Mesendoderm (in vitro differentiated cells): ENCODE results near the gene TRIB2.

Experiments
- DNase-seq: peaks from one replicate; pipeline ENCODE4 v3.0.0; 2013
- H2AK5ac ChIP-seq: 2 replicates; pipeline ENCODE4 v1.6.1; 2013; ENCODE audit warnings: low read length, inconsistent platforms
- H2BK120ac ChIP-seq: 2 replicates; pipeline ENCODE4 v1.6.1; 2013; ENCODE audit warnings: low read depth, mild to moderate bottlenecking, low read length, moderate library complexity, mixed read lengths
- H2BK15ac ChIP-seq: replicated peaks from 2 replicates; pipeline ENCODE4 v1.6.1; 2013; ENCODE audit warnings: low read depth, mild to moderate bottlenecking, moderate library complexity
- H2BK5ac ChIP-seq: 2 replicates; pipeline ENCODE4 v1.6.1; 2013; ENCODE audit warnings: low read length, inconsistent platforms
- H3K18ac ChIP-seq: 2 replicates; pipeline ENCODE4 v1.6.1; 2013; ENCODE audit warnings: mild to moderate bottlenecking, low read length, mixed read lengths
- H3K23ac ChIP-seq: one replicate; pipeline ENCODE4 v1.6.1; 2013; ENCODE audit warnings: low read length
- H3K27ac ChIP-seq: 2 replicates; pipeline ENCODE4 v1.5.1; 2013; ENCODE audit warnings: low read depth, mild to moderate bottlenecking, inconsistent platforms, low read length, moderate library complexity
- H3K27me3 ChIP-seq: 2 replicates; pipeline ENCODE4 v1.6.1; 2013; ENCODE audit warnings: low read length, control low read depth, mild to moderate bottlenecking, inconsistent platforms; ENCODE audit not compliant: insufficient read depth, poor library complexity
- H3K36me3 ChIP-seq: 2 replicates; pipeline ENCODE4 v1.6.1; 2013; ENCODE audit warnings: low read length, inconsistent platforms; ENCODE audit not compliant: control insufficient read depth, insufficient read depth
- H3K4ac ChIP-seq: one replicate; pipeline ENCODE4 v1.6.1; 2013; ENCODE audit warnings: low read depth, mild to moderate bottlenecking, low read length, moderate library complexity
- H3K4me1 ChIP-seq: 2 replicates; pipeline ENCODE4 v1.6.1; 2013; ENCODE audit warnings: low read depth, low read length, inconsistent platforms; ENCODE audit not compliant: control insufficient read depth
- H3K4me2 ChIP-seq: 2 replicates; pipeline ENCODE4 v1.6.1; 2013; ENCODE audit warnings: low read length
- H3K4me3 ChIP-seq: 2 replicates; pipeline ENCODE4 v1.5.1; 2013; ENCODE audit warnings: mild to moderate bottlenecking, low read length
- H3K56ac ChIP-seq: one replicate; pipeline ENCODE4 v1.6.1; 2013; ENCODE audit warnings: low read length
- H3K79me1 ChIP-seq: 2 replicates; pipeline ENCODE4 v1.6.1; 2013; ENCODE audit warnings: low read length, inconsistent platforms
- H3K79me2 ChIP-seq: 2 replicates; pipeline ENCODE4 v1.6.1; 2013; ENCODE audit warnings: mild to moderate bottlenecking, low read length; ENCODE audit not compliant: control insufficient read depth, insufficient read depth
- H3K9ac ChIP-seq: 2 replicates; pipeline ENCODE4 v1.6.1; 2013; ENCODE audit warnings: low read length, inconsistent platforms
- H4K5ac ChIP-seq: one replicate; pipeline ENCODE4 v1.6.1; 2013; ENCODE audit warnings: low read length
- H4K8ac ChIP-seq: one replicate; pipeline ENCODE4 v1.6.1; 2013; ENCODE audit warnings: low read depth, mild to moderate bottlenecking, control low read depth, low read length, moderate library complexity
- WGBS: extraction: QIAGEN DNeasy Blood & Tissue Kit; methylation state at CpG from one replicate; pipeline ENCODE4 v1.1.7; 2013; ENCODE audit warnings: low lambda C conversion rate, missing lambda C conversion rate; ENCODE audit not compliant: insufficient coverage; ENCODE audit errors: extremely low coverage; 5-methylcytosine and 5-hydroxymethylcytosine counted together

The TRIB2 gene

DNA sequence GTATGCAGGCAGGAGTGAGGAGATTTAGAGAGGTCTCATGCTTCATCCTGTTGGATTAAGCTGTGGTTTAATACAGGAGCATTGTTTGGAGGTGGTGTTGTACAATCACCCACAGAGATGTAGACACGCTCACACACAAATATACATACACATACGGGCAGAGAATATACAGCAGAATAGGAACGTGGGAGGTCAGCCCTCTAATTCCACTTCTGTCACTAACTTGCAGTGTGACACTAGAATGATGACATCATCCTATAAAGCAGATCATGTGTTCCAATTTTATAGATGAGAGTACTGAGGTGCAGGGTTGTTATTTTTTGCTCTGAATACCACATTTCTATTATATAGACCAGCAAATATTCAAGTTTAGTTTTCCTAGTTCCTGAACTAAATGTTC is 54.4 kb downstream of the TRIB2 start:
- Histone ChIP-seq H3K56ac (no peak overlapping the region), H3K27me3 (no peaks in the 10 kb centered on the region)
- no CpG with 5 or more reads among the region's 3 CpGs for WGBS

DNA sequence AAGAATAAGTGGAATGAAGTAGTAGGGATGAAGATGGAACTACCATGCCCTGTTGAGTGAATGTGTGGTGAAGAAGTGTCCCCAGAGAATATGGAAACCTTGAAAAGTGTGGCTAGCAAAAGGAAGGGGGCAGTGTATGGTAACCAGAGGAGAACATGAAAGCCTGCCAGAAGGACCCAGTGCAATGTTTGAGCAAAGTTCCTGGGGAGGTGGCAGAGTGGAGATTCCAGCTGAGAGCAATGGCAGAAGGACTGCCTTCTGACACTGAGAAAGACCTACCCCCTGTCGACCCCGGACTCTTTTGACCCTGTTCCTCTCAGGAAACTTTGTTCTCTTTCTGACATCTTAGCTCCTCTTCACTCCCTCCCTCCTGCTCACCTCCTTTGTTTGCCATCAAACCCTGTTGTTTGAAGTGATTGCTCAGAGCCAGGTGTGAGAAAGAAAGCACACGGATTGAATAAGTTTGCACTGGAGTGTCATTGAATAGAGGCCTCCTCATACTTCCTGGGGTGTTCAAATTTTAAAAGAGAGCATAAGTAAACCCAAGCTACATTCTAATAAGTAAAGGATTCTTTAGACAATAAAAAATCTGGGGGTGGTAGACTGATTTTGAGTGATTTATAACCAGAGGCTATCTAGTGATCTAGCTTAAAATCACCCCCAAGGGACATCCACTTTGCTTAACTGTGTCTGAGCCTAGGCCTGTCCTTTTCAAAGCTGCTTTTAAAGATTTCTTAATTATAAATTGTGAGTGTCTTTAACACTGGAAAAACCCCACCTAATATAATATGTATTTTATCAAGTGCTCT is 57.1 kb downstream of the TRIB2 start:
- no peak overlapping the region for H3K18ac ChIP-seq
- H3K36me3 ChIP-seq: no peaks in the 10 kb centered on the region
- H3K4me2 ChIP-seq: no peak overlapping the region
- peaks cover 2% of the 10 kb centered on the region for H3K4me1 ChIP-seq
- no peak overlapping the region for H2BK15ac ChIP-seq
- no peak overlapping the region for H4K8ac ChIP-seq
- no peak overlapping the region for H4K5ac ChIP-seq
- DNase-seq: peak; percentile 13
- H3K4me3 ChIP-seq: no peak overlapping the region
- H2BK120ac ChIP-seq: no peak overlapping the region
- H3K79me1 ChIP-seq: no peaks in the 10 kb centered on the region
- H3K23ac ChIP-seq: no peak overlapping the region
- H3K9ac ChIP-seq: no peak overlapping the region
- no peak overlapping the region for H3K27ac ChIP-seq
- H3K27me3 ChIP-seq: no peaks in the 10 kb centered on the region
- no CpG with 5 or more reads among the region's 3 CpGs for WGBS
- H3K79me2 ChIP-seq: no peaks in the 10 kb centered on the region
- no peak overlapping the region for H2AK5ac ChIP-seq
- H3K4ac ChIP-seq: no peak overlapping the region
- no peak overlapping the region for H2BK5ac ChIP-seq
- H3K56ac ChIP-seq: no peak overlapping the region

More for the DNA sequence above, 54.4 kb downstream of the TRIB2 start:
- Histone ChIP-seq H2BK5ac (no peak overlapping the region), H3K9ac (no peak overlapping the region), H2BK15ac (no peak overlapping the region), H3K4me1 (peaks cover 2% of the 10 kb centered on the region), H3K36me3 (no peaks in the 10 kb centered on the region), H3K18ac (no peak overlapping the region), H3K4ac (no peak overlapping the region), H3K27ac (no peak overlapping the region), H4K5ac (no peak overlapping the region), H3K23ac (no peak overlapping the region), H4K8ac (no peak overlapping the region), H2AK5ac (no peak overlapping the region), H2BK120ac (no peak overlapping the region), H3K79me1 (no peaks in the 10 kb centered on the region), H3K79me2 (no peaks in the 10 kb centered on the region), H3K4me3 (no peak overlapping the region), H3K4me2 (no peak overlapping the region)
- no peak for DNase-seq

GRCh38 chr2:12774395-12774727 is 57.6 kb downstream of the TRIB2 start:
- H3K4ac ChIP-seq: no peak overlapping the region
- H4K5ac ChIP-seq: no peak overlapping the region
- H3K79me1 ChIP-seq: no peaks in the 10 kb centered on the region
- H3K23ac ChIP-seq: no peak overlapping the region
- H3K56ac ChIP-seq: no peak overlapping the region
- DNase-seq: no peak
- no peaks in the 10 kb centered on the region for H3K79me2 ChIP-seq
- H3K4me3 ChIP-seq: no peak overlapping the region
- H3K9ac ChIP-seq: no peak overlapping the region
- H2BK15ac ChIP-seq: no peak overlapping the region
- no peak overlapping the region for H4K8ac ChIP-seq
- H3K27me3 ChIP-seq: no peaks in the 10 kb centered on the region
- no CpG with 5 or more reads among the region's 1 CpG for WGBS
- H3K4me1 ChIP-seq: peaks cover 2% of the 10 kb centered on the region
- no peak overlapping the region for H3K18ac ChIP-seq
- no peak overlapping the region for H3K4me2 ChIP-seq
- H3K27ac ChIP-seq: no peak overlapping the region
- no peak overlapping the region for H2BK120ac ChIP-seq
- no peaks in the 10 kb centered on the region for H3K36me3 ChIP-seq
- H2BK5ac ChIP-seq: no peak overlapping the region
- H2AK5ac ChIP-seq: no peak overlapping the region

DNA sequence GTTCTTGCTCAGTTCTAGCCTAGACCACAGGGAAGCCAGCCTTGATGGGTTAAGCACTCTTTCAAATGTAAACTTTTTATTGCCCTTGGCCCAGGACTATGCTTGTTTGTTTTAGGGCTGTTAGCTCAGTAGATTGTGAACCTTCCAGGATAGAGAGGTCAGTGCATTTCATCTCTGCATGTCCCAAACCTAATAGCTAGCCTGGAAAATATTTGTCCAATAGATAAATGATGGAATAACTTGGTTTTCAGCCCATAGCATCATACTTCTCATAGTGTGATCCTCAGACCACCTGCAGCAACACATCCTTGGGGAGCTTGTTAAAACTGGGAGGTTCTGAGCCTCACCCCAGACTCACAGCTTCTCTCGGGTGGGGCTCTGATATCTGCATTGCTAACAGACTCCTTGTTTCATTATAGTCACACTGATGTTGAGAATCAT is 59.8 kb downstream of the TRIB2 start:
- Histone ChIP-seq H3K56ac (no peak overlapping the region), H3K36me3 (no peaks in the 10 kb centered on the region), H3K9ac (no peak overlapping the region), H3K23ac (no peak overlapping the region), H3K4me3 (no peak overlapping the region), H2BK120ac (no peak overlapping the region), H2BK15ac (no peak overlapping the region), H3K79me2 (no peaks in the 10 kb centered on the region), H3K4ac (no peak overlapping the region), H2AK5ac (no peak overlapping the region), H3K27ac (no peak overlapping the region), H4K5ac (no peak overlapping the region), H3K4me2 (no peak overlapping the region), H3K79me1 (no peaks in the 10 kb centered on the region), H4K8ac (no peak overlapping the region), H2BK5ac (no peak overlapping the region), H3K4me1 (peaks cover 2% of the 10 kb centered on the region), H3K18ac (no peak overlapping the region), H3K27me3 (no peaks in the 10 kb centered on the region)
- no peak for DNase-seq
- no CpG with 5 or more reads among the region's 1 CpG for WGBS

DNA sequence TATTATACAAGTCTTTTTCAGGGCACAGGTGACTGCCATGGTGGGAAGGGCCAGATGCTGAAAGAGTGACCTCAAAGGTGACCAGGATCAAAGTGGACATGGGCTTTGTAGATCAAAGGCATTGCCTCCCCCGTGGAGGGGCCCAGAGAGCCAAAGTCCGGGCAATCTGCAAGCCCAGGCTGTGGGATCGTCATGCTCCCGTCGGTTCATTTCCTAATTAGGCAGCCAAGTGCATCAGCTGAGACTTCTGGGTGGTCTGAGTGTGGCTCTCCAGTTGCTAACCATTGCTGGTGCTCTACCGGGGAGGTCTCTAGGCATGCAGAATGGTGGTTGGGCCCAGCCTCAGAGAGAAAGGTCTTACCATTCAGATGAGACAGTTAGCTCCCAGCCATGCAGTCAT is 61.6 kb downstream of the TRIB2 start:
- H3K56ac ChIP-seq: no peak overlapping the region
- no peak overlapping the region for H3K18ac ChIP-seq
- H3K79me1 ChIP-seq: no peaks in the 10 kb centered on the region
- no peak overlapping the region for H3K27ac ChIP-seq
- H3K79me2 ChIP-seq: no peaks in the 10 kb centered on the region
- no peak overlapping the region for H4K8ac ChIP-seq
- H3K4me2 ChIP-seq: no peak overlapping the region
- H2BK120ac ChIP-seq: no peak overlapping the region
- no peaks in the 10 kb centered on the region for H3K27me3 ChIP-seq
- H3K36me3 ChIP-seq: no peaks in the 10 kb centered on the region
- peak; percentile 38 for DNase-seq
- no peak overlapping the region for H3K23ac ChIP-seq
- H4K5ac ChIP-seq: no peak overlapping the region
- H2BK5ac ChIP-seq: no peak overlapping the region
- no peak overlapping the region for H3K4me3 ChIP-seq
- H3K4me1 ChIP-seq: peaks cover 2% of the 10 kb centered on the region
- H2BK15ac ChIP-seq: no peak overlapping the region
- H2AK5ac ChIP-seq: no peak overlapping the region
- no peak overlapping the region for H3K9ac ChIP-seq
- WGBS: no CpG with 5 or more reads among the region's 6 CpGs
- no peak overlapping the region for H3K4ac ChIP-seq
